Chondrocyte (in vitro differentiated cells): ENCODE data around the gene ATCAY. TPM values are rescaled to one million over a fixed set of nuclear protein-coding genes. Genes with fewer than 3 reads are reported as not detected.

ENCODE experiments used
- DNase-seq: peaks from one replicate; pipeline ENCODE4 v3.0.0; 2021; ENCODE audit warnings: mixed read lengths, low spot score
- H3K27ac Mint-ChIP-seq: one replicate; pipeline ENCODE4 v1.8.0; 2021; ENCODE audit warnings: mild to moderate bottlenecking, moderate library complexity, mixed read lengths; ENCODE audit not compliant: unreplicated experiment
- H3K27me3 Mint-ChIP-seq: 2 replicates; pipeline ENCODE4 v1.8.0; 2021; ENCODE audit warnings: low read depth, mixed read lengths
- H3K36me3 Mint-ChIP-seq: 2 replicates; pipeline ENCODE4 v1.8.0; 2021; ENCODE audit warnings: low read depth, mixed read lengths
- H3K4me1 Mint-ChIP-seq: 2 replicates; pipeline ENCODE4 v1.8.0; 2021; ENCODE audit warnings: low read depth, mild to moderate bottlenecking, mixed read lengths
- H3K4me3 Mint-ChIP-seq: one replicate; pipeline ENCODE4 v1.8.0; 2021; ENCODE audit warnings: mild to moderate bottlenecking, moderate library complexity, mixed read lengths; ENCODE audit not compliant: unreplicated experiment
- H3K9me3 Mint-ChIP-seq: 2 replicates; pipeline ENCODE4 v1.8.0; 2021; ENCODE audit warnings: low read depth, mixed read lengths
- total RNA-seq: library from RNA; stranded (reverse); gene quantifications from 3 replicates; pipeline ENCODE4 v1.2.1, GENCODE V29; 2021
- TF ChIP-seq, protein P1 (sequence below): fragments of 200-600 bp; sonication (generic); IDR thresholded peaks from 2 replicates; pipeline ENCODE4 v1.5.0; 2021; ENCODE audit warnings: antibody characterized with exemption, mild to moderate bottlenecking, moderate library complexity

The ATCAY gene
- total RNA-seq, 1 donor from 2014 or later = not detected

DNA sequence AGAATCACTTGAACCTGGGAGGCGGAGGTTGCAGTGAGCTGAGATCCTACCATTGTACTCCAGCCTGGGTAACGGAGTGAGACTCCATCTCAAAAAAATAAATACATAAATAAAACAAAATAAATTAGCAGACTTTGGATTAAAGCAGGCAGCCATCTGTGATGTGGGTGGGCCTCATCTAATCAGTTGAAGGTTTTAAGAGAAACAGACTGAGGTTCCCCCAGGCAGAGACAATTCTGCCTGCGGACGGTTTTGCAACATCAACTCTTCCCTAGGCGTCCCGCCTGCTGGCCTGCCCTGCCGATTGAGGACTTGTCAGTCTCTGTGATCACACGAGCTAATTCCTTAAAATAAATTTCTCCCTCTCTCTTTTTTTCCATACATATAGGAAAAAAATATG is 23.7 kb downstream of the ATCAY start:
- H3K4me3 Mint-ChIP-seq = no peak overlapping the region
- no peaks in the 10 kb centered on the region for H3K36me3 Mint-ChIP-seq
- H3K27ac Mint-ChIP-seq = no peak overlapping the region
- H3K27me3 Mint-ChIP-seq = peaks cover 24% of the 10 kb centered on the region
- no peak for DNase-seq
- no peaks in the 10 kb centered on the region for H3K4me1 Mint-ChIP-seq
- no peaks in the 10 kb centered on the region for H3K9me3 Mint-ChIP-seq
- TF ChIP-seq, protein P1, sequence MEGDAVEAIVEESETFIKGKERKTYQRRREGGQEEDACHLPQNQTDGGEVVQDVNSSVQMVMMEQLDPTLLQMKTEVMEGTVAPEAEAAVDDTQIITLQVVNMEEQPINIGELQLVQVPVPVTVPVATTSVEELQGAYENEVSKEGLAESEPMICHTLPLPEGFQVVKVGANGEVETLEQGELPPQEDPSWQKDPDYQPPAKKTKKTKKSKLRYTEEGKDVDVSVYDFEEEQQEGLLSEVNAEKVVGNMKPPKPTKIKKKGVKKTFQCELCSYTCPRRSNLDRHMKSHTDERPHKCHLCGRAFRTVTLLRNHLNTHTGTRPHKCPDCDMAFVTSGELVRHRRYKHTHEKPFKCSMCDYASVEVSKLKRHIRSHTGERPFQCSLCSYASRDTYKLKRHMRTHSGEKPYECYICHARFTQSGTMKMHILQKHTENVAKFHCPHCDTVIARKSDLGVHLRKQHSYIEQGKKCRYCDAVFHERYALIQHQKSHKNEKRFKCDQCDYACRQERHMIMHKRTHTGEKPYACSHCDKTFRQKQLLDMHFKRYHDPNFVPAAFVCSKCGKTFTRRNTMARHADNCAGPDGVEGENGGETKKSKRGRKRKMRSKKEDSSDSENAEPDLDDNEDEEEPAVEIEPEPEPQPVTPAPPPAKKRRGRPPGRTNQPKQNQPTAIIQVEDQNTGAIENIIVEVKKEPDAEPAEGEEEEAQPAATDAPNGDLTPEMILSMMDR = no peak

DNA sequence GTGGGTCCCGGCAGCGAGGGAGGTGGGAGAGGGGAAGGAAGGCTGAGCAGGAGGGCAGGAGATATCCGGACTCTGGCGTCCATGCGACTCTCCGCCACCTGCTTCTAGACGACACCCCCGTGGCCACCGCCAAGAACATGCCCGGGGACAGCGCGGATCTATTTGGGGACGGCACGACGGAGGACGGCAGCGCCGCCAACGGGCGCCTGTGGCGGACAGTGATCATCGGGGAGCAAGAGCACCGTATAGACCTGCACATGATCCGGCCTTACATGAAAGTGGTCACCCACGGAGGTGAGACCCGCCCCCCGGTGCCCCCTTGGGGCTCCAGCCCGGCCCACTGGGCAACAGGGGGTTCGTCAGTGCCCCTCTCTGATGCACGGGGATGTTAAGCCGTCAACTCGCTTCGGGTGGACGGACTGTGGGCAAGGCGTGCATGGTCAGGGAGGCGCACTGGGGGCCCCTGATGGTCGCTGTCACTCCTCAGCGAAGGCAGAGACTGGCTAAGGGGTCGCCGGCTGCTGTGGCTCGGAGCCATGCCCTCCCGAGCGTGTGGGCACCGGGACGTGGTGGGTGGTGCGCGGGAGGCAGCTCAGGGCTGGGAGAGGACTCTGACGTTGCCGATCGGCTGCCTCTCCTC is 27.3 kb downstream of the ATCAY start:
- Mint-ChIP-seq H3K27me3 (peaks cover 13% of the 10 kb centered on the region), H3K4me3 (no peak overlapping the region), H3K9me3 (peaks cover 4% of the 10 kb centered on the region), H3K36me3 (no peaks in the 10 kb centered on the region), H3K27ac (no peak overlapping the region), H3K4me1 (no peaks in the 10 kb centered on the region)
- TF ChIP-seq, protein P1 = no peak
- DNase-seq = no peak

DNA sequence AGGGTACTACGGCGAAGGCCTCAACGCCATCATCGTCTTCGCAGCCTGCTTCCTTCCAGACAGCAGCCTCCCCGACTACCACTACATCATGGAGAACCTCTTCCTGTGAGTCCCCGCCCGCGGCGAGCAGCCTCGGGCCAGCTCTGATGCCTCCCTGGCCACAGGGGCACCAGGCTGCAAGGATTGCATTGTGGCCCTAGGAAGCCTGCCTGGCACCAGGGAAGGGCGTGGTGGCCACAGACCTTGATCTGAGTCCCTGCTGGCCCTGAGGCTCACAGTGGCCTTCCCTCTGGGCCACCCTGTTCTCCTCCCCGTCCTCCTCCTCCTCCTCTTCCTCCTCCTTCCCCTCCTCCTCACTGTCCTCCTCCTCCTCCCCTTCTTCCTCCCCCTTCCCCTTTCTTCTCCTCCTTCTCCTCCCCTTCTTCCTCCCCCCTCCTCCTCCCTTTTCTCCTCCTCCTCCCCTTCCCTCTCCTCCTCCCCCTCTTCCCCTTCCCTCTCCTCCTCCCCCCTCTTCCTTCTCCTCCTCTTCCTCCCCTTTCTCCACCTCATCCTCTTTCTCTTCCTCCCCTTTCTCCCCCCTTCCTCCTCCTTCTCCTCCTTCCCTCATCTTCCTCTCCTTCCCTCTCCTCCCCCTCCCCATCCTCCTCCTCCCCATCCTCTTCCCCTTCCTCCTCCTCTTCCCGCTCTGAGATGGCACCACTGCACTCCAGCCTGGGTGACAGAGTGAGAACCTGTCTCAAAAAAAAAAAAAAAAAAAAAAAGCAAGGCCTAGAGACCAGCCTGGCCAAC is 28.0 kb downstream of the ATCAY start:
- Mint-ChIP-seq H3K4me1 (no peaks in the 10 kb centered on the region), H3K27me3 (peaks cover 13% of the 10 kb centered on the region), H3K27ac (no peak overlapping the region), H3K36me3 (no peaks in the 10 kb centered on the region), H3K9me3 (peaks cover 4% of the 10 kb centered on the region), H3K4me3 (no peak overlapping the region)
- no peak for DNase-seq
- TF ChIP-seq, protein P1 = no peak

DNA sequence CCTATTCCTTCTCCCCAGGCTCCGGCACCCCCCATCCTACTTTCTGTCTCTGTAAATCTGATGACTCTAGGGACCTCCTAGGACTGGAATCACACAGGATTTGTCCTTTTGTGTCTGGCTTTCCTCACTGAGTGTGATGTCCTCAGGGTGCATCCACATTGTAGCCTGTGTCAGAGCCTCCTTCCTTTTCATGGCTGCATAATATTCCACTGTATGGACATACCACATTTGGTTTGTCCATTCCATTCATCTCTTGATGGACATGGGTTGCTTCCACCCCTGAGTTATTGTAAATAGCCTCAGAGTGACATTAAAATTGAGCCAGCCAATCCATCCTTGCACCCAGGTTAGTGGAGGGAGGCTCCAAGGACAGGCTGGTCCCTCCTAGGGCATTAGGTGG is 29.6 kb downstream of the ATCAY start:
- Mint-ChIP-seq H3K27ac (no peak overlapping the region), H3K4me3 (no peak overlapping the region), H3K36me3 (no peaks in the 10 kb centered on the region), H3K4me1 (no peaks in the 10 kb centered on the region), H3K9me3 (peaks cover 4% of the 10 kb centered on the region), H3K27me3 (peaks cover 14% of the 10 kb centered on the region)
- no peak for DNase-seq
- TF ChIP-seq, protein P1 = no peak

DNA sequence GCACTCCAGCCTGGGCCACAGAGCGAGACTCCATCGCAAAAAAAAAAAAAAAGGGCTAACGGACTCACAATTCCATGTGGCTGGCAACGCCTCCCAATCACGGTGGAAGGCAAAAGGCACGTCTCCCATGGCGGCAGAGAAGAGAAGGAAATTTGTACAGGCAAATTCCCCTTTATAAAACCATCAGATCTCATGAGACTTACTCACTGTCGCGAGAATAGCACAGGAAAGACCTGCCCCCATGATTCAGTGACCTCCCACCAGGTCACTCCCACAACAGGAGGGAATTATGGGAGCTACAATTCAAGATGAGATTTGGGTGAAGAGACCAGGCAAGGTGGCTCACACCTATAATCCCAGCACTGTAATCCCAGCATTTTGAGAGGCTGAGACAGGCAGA is 33.7 kb downstream of the ATCAY start:
- no peak overlapping the region for H3K4me3 Mint-ChIP-seq
- peaks cover 4% of the 10 kb centered on the region for H3K9me3 Mint-ChIP-seq
- H3K36me3 Mint-ChIP-seq = no peaks in the 10 kb centered on the region
- no peak for DNase-seq
- no peaks in the 10 kb centered on the region for H3K4me1 Mint-ChIP-seq
- H3K27me3 Mint-ChIP-seq = peaks cover 3% of the 10 kb centered on the region
- H3K27ac Mint-ChIP-seq = no peak overlapping the region
- TF ChIP-seq, protein P1 = no peak
